A549 (cell line): ENCODE results near the gene RUNX2. TPM values are rescaled to one million over a fixed set of nuclear protein-coding genes. Genes with fewer than 3 reads are reported as not detected.

Experiments
- ATAC-seq, 2 experiments: fragments of 200-7000 bp in 1 of 2; fragments of >200 bp in 1 of 2; cut with Nextera tagmentation in 1 of 2; cut with Tn5 transposase in 1 of 2; 3 replicates each; pipeline versions ENCODE4 v1.8.0 to v1.9.1; 2018 to 2020; ENCODE audit warnings: mild to moderate bottlenecking in 1 of 2, moderate library complexity in 1 of 2
- CTCF ChIA-PET: fragments of 300-600 bp; sonication (Branson Sonifier 250); formaldehyde crosslinking; extraction: SDS; loops from one replicate; lab custom pipeline; 2021; ENCODE audit warnings: antibody characterized with exemption, inconsistent platforms; lab: Yijun Ruan, JAX
- POLR2A ChIA-PET: fragments of 350-600 bp; formaldehyde crosslinking; extraction: SDS; loops from one replicate; lab custom pipeline; 2021; ENCODE audit warnings: antibody characterized with exemption, inconsistent platforms; lab: Yijun Ruan, JAX
- DNase-seq, 2 experiments: peaks; one replicate each; pipeline versions ENCODE4 v3.0.0 to v3.0.0-alpha.2; 2011 to 2016; ENCODE audit warnings: low read depth in 1 of 2, low spot score in 1 of 2
- FAIRE-seq: peaks from 2 replicates; lab custom pipeline; 2011; peaks lifted over from hg19 to GRCh38; lab: Jason Lieb, UNC
- H3K27ac ChIP-seq, 2 experiments: fragments of >200 bp; sonication (Bioruptor Twin); formaldehyde crosslinking; 3 replicates each; pipeline ENCODE4 v1.5.1; 2016 to 2017
- H3K4me1 ChIP-seq: fragments of >200 bp; sonication (Bioruptor Twin); formaldehyde crosslinking; 3 replicates; pipeline ENCODE4 v1.6.1; 2016
- H3K4me2 ChIP-seq: fragments of >200 bp; sonication (Bioruptor Twin); formaldehyde crosslinking; 3 replicates; pipeline ENCODE4 v1.6.1; 2016
- H3K4me3 ChIP-seq: fragments of >200 bp; sonication (Bioruptor Twin); formaldehyde crosslinking; 3 replicates; pipeline ENCODE4 v1.5.1; 2016
- H3K9me3 ChIP-seq: fragments of >200 bp; sonication (Bioruptor Twin); formaldehyde crosslinking; 3 replicates; pipeline ENCODE4 v1.6.1; 2016
- BHLHE40 ChIP-seq: IDR thresholded peaks from 2 replicates; pipeline ENCODE4 v1.6.1; 2012; ENCODE audit warnings: low read depth, low read length, inconsistent platforms
- CBX8 ChIP-seq: fragments of 200-600 bp; sonication (generic); IDR thresholded peaks from 2 replicates; pipeline ENCODE4 v1.6.1; 2016
- CTCF ChIP-seq: fragments of >200 bp; sonication (Bioruptor Twin); formaldehyde crosslinking; IDR thresholded peaks from 3 replicates; pipeline ENCODE4 v1.5.1; 2016
- E2F6 ChIP-seq: IDR thresholded peaks from 2 replicates; pipeline ENCODE4 v1.6.1; 2012; ENCODE audit warnings: low read depth, borderline replicate concordance
- FOSB ChIP-seq: fragments of 250-450 bp; sonication (Bioruptor Pico); IDR thresholded peaks from 2 replicates; pipeline ENCODE4 v1.5.0; 2020; ENCODE audit warnings: mild to moderate bottlenecking, moderate library complexity
- FOSL2 ChIP-seq, 2 experiments: fragments of 450-650 bp in 1 of 2; fragments of >200 bp in 1 of 2; sonication (Bioruptor Twin) in 1 of 2; formaldehyde crosslinking; IDR thresholded peaks; 2 replicates each; pipeline versions ENCODE4 v1.5.0 to v1.6.1; 2016 to 2020; ENCODE audit warnings: mild to moderate bottlenecking in 1 of 2, moderate library complexity in 1 of 2
- FOXS1 ChIP-seq: fragments of 250-450 bp; sonication (Bioruptor Pico); IDR thresholded peaks from 2 replicates; pipeline ENCODE4 v1.5.0; 2020; ENCODE audit warnings: mild to moderate bottlenecking, moderate library complexity
- GATA3 ChIP-seq: IDR thresholded peaks from 2 replicates; pipeline ENCODE4 v1.6.1; 2012; ENCODE audit warnings: borderline replicate concordance
- HOXA7 ChIP-seq: fragments of 250-450 bp; sonication (Bioruptor Pico); IDR thresholded peaks from 2 replicates; pipeline ENCODE4 v1.5.0; 2020; ENCODE audit warnings: mild to moderate bottlenecking, moderate library complexity
- MAFK ChIP-seq: fragments of 450-650 bp; IDR thresholded peaks from 2 replicates; pipeline ENCODE4 v1.6.1; 2014; ENCODE audit not compliant: partially characterized antibody
- MAX ChIP-seq: IDR thresholded peaks from 2 replicates; pipeline ENCODE4 v1.6.1; 2012
- MAZ ChIP-seq: fragments of 150-350 bp; IDR thresholded peaks from 2 replicates; pipeline ENCODE4 v1.6.1; 2014; ENCODE audit warnings: antibody characterized with exemption, low read depth, low read length, borderline replicate concordance
- NR3C1 ChIP-seq: fragments of >200 bp; sonication (Bioruptor Twin); formaldehyde crosslinking; IDR thresholded peaks from 3 replicates; pipeline ENCODE4 v1.6.1; 2017
- POLR2A ChIP-seq: IDR thresholded peaks from 2 replicates; pipeline ENCODE4 v1.6.1; 2012; ENCODE audit warnings: mild to moderate bottlenecking, low read length
- RNF2 ChIP-seq: fragments of 200-600 bp; sonication (generic); IDR thresholded peaks from 2 replicates; pipeline ENCODE4 v1.6.1; 2016; ENCODE audit warnings: low read depth, mild to moderate bottlenecking, antibody characterized with exemption, moderate library complexity, borderline replicate concordance
- SMC3 ChIP-seq: fragments of >200 bp; sonication (Bioruptor Twin); formaldehyde crosslinking; IDR thresholded peaks from 3 replicates; pipeline ENCODE4 v1.6.1; 2018; ENCODE audit warnings: inconsistent platforms
- USF2 ChIP-seq: fragments of 450-650 bp; IDR thresholded peaks from 2 replicates; pipeline ENCODE4 v1.6.1; 2014; ENCODE audit warnings: antibody characterized with exemption
- ZFP36 ChIP-seq: fragments of 450-650 bp; IDR thresholded peaks from 2 replicates; pipeline ENCODE4 v1.6.1; 2014; ENCODE audit warnings: borderline replicate concordance; ENCODE audit not compliant: partially characterized antibody
- ZSCAN20 ChIP-seq: fragments of 250-450 bp; sonication (Bioruptor Pico); IDR thresholded peaks from 2 replicates; pipeline ENCODE4 v1.8.0; 2022; ENCODE audit warnings: mild to moderate bottlenecking, moderate library complexity
- WGBS: methylation state at CpG from one replicate; pipeline ENCODE4 v1.1.6; 2017; ENCODE audit errors: missing lambda C conversion rate; 5-methylcytosine and 5-hydroxymethylcytosine counted together
- polyA plus RNA-seq, 4 experiments: library from polyadenylated mRNA; depleted of rRNA in 3 of 4; stranded (reverse); fragments of >200 nt; fragmentation: RNase III in 1 of 4; extraction: RNeasy Plus Mini Kit Qiagen cat#74134 plus additional on column Dnase treatment in 1 of 4; gene quantifications; 2 replicates in 3 of 4; 3 replicates in 1 of 4; pipeline ENCODE4 v1.2.3, GENCODE V29; 2011 to 2017

Gene RUNX2
- polyA plus RNA-seq, 2 of the 4 experiments (the other 2 are of a cell fraction), result 0.13 to 0.83 TPM

GRCh38 chr6:45420083-45420908, 92.2 kb downstream of the RUNX2 start:
- H3K4me1 ChIP-seq, result peaks cover 18% of the 10 kb centered on the region
- ATAC-seq (no peak), FAIRE-seq (no peak), DNase-seq (no peak)
- H3K4me2 ChIP-seq, result peak overlapping the region; percentile 96
- H3K9me3 ChIP-seq, result no peaks in the 10 kb centered on the region
- CTCF ChIA-PET, result interaction anchor here (0.5 to 2.9 kb wide), 16 partner anchors 14 to 945 kb away, joined by 3 to 27 read pairs (median 4); no protein-coding TSS in a partner anchor
- 48% methylated on average over 38 of the region's 40 CpGs for WGBS
- peak; percentile 94; the same call in 1 of the 2 replicates for TF ChIP-seq CBX8
- TF ChIP-seq ZFP36, result peak; percentile 7
- TF ChIP-seq POLR2A, result no peak
- no peak for TF ChIP-seq SMC3
- 0 out of 2 replicates have a peak, but pooled peaks have one; percentile 25 for TF ChIP-seq MAX
- no peak for TF ChIP-seq ZSCAN20
- TF ChIP-seq, all 56 proteins: peak for 3
- Histone ChIP-seq H3K27ac (peak overlapping the region in 1 of 2 experiments; percentile 54; a peak in 3 of 6 replicates), H3K4me3 (peak overlapping the region; percentile 33; the same call in 2 of the 3 replicates)
- POLR2A ChIA-PET, result interaction anchor here (0.9 kb wide), 1 partner anchor 294 kb away, joined by 3 read pairs; no protein-coding TSS in a partner anchor

GRCh38 chr6:45420909-45421708, 93.0 kb downstream of the RUNX2 start:
- ChIA-PET CTCF (interaction anchor here (0.6 to 2.9 kb wide), 10 partner anchors 17 to 946 kb away, joined by 3 to 27 read pairs (median 4); no protein-coding TSS in a partner anchor), POLR2A (interaction anchor here (0.7 to 1.2 kb wide), 3 partner anchors 43 to 294 kb away, joined by 3 to 4 read pairs (median 3); partner anchors contain the start of gene SUPT3H)
- peak in 1 of 2 experiments; percentile 13 for DNase-seq
- H3K27ac ChIP-seq, result peak overlapping the region; percentile 58 to 86; a peak in 5 of 6 replicates
- H3K4me2 ChIP-seq, result peak overlapping the region; percentile 96
- H3K4me1 ChIP-seq, result peaks cover 18% of the 10 kb centered on the region
- no peaks in the 10 kb centered on the region for H3K9me3 ChIP-seq
- FAIRE-seq, result no peak
- WGBS, result 26% methylated on average over 16 of the region's 19 CpGs
- TF ChIP-seq NR3C1, result no peak
- peak; percentile 93; the same call in 1 of the 2 replicates for TF ChIP-seq RNF2
- TF ChIP-seq BHLHE40, result no peak
- TF ChIP-seq FOSB (CRISPR knock-in tag), result no peak
- TF ChIP-seq CTCF, result no peak
- peak; percentile 96 for TF ChIP-seq CBX8
- H3K4me3 ChIP-seq, result peak overlapping the region; percentile 60
- ATAC-seq, result peak; percentile 1 to 9; a peak in 2 of 6 replicates

- FAIRE-seq (no peak), ATAC-seq (peak; percentile 81 to 87), DNase-seq (peak; percentile 11 to 42)
- Histone ChIP-seq H3K4me2 (peak overlapping the region; percentile 96), H3K27ac (peak overlapping the region; percentile 58 to 86), H3K9me3 (no peaks in the 10 kb centered on the region), H3K4me3 (peak overlapping the region; percentile 60), H3K4me1 (peaks cover 18% of the 10 kb centered on the region)
- CTCF ChIA-PET, result interaction anchor here (0.7 to 2.9 kb wide), 11 partner anchors 16 to 947 kb away, joined by 3 to 27 read pairs (median 4); no protein-coding TSS in a partner anchor
- WGBS, result 1% methylated on average over 27 of the region's 83 CpGs
- POLR2A ChIA-PET, result interaction anchor here (0.7 to 1.2 kb wide), 3 partner anchors 44 to 293 kb away, joined by 3 to 4 read pairs (median 3); partner anchors contain the start of gene SUPT3H
- no peak for TF ChIP-seq FOSB (CRISPR knock-in tag)
- TF ChIP-seq HOXA7 (CRISPR knock-in tag), result no peak
- TF ChIP-seq SMC3, result peak; percentile 4; the same call in 1 of the 3 replicates
- 0 out of 2 replicates have a peak, but pooled peaks have one; percentile 2 for TF ChIP-seq CBX8
- TF ChIP-seq USF2, result no peak
- peak; percentile 29; the same call in 2 of the 3 replicates for TF ChIP-seq CTCF
- no peak for TF ChIP-seq GATA3
- TF ChIP-seq FOXS1, result no peak
- peak; percentile 43; the same call in 1 of the 2 replicates for TF ChIP-seq MAX
- no peak for TF ChIP-seq MAZ
- no peak for TF ChIP-seq FOSL2 (IDR thresholded peaks at IDR 0.05)
- TF ChIP-seq FOSL2 (CRISPR knock-in tag; IDR thresholded peaks at IDR 0.05), result no peak
- no peak for TF ChIP-seq MAFK
- TF ChIP-seq E2F6, result 0 out of 2 replicates have a peak, but pooled peaks have one; percentile 28
Observed at GRCh38 chr6:45421709-45422502, 93.8 kb downstream of the RUNX2 start.
